ENCODE data around the gene SAMD11. TPM values are rescaled to one million over a fixed set of nuclear protein-coding genes. Genes with fewer than 3 reads are reported as not detected.
A peak's percentile ranks its signal among the peaks of the same experiment; 100 is the strongest.

The SAMD11 gene
- total and polyA plus RNA-seq, 2 of the 13 experiments (the other 11 are each of a cell fraction or from before 2014, with no cell fraction given) = 0.11 TPM; not detected in 1

DNA sequence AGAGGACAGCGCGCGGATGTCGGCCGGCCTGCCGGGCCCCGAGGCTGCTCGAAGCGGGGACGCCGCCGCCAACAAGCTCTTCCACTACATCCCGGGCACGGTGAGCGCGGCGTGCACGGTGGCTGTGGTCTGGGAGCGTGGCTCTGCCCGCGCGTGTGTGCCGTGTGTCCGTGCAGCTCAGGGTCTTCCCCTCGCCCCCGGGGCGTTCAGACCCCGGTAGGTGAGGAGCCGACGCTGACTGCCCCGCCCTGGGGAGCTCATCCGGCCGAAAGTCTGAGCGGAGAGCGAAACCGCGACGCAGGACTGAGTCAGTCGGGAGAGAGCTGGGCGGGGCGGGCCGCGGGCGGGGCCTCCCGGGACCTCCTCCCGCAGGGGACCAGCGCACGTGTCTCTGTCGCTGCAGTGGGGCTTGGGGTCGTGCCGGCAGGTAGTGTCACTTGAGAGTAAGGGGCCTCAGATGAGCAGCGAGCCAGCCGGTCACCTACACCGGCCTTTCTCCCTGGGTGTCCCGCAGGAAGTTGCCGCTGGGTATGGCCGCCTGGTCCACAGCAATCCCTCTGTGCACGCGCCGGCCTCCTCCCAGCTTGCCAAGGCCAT lies 43.1 kb downstream of the SAMD11 start (continued):
- TF ChIP-seq SOX13 (IDR thresholded peaks at IDR 0.05) = no peak
- TF ChIP-seq SOX13 (CRISPR knock-in tag; conservative IDR thresholded peaks at IDR 0.05 in 1 of 2, IDR thresholded peaks at IDR 0.05 in 1 of 2) = peak in 1 of 2 experiments; percentile 16; a peak in 1 of 4 replicates
- no peak for TF ChIP-seq ZSCAN22 (CRISPR knock-in tag; IDR thresholded peaks at IDR 0.05)
- TF ChIP-seq, protein P1, sequence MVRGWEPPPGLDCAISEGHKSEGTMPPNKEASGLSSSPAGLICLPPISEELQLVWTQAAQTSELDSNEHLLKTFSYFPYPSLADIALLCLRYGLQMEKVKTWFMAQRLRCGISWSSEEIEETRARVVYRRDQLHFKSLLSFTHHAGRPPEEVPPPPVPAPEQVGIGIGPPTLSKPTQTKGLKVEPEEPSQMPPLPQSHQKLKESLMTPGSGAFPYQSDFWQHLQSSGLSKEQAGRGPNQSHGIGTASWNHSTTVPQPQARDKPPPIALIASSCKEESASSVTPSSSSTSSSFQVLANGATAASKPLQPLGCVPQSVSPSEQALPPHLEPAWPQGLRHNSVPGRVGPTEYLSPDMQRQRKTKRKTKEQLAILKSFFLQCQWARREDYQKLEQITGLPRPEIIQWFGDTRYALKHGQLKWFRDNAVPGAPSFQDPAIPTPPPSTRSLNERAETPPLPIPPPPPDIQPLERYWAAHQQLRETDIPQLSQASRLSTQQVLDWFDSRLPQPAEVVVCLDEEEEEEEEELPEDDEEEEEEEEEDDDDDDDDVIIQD (CRISPR knock-in tag; IDR thresholded peaks at IDR 0.05; ENCODE audit: low read depth) = no peak
- TF ChIP-seq ZBTB7B (CRISPR knock-in tag; IDR thresholded peaks at IDR 0.05) = peak; percentile 36; the same call in 1 of the 2 replicates
- TF ChIP-seq FOXA3 (CRISPR knock-in tag; IDR thresholded peaks at IDR 0.05) = no peak
- TF ChIP-seq ZNF251 (CRISPR knock-in tag; IDR thresholded peaks at IDR 0.05) = no peak
- no peak for TF ChIP-seq MED1 (CRISPR knock-in tag; IDR thresholded peaks at IDR 0.05)
- TF ChIP-seq NONO (IDR thresholded peaks at IDR 0.05) = no peak
- TF ChIP-seq NONO (CRISPR knock-in tag; conservative IDR thresholded peaks at IDR 0.05) = no peak; the same call in 1 of the 2 replicates
- TF ChIP-seq, protein P2, sequence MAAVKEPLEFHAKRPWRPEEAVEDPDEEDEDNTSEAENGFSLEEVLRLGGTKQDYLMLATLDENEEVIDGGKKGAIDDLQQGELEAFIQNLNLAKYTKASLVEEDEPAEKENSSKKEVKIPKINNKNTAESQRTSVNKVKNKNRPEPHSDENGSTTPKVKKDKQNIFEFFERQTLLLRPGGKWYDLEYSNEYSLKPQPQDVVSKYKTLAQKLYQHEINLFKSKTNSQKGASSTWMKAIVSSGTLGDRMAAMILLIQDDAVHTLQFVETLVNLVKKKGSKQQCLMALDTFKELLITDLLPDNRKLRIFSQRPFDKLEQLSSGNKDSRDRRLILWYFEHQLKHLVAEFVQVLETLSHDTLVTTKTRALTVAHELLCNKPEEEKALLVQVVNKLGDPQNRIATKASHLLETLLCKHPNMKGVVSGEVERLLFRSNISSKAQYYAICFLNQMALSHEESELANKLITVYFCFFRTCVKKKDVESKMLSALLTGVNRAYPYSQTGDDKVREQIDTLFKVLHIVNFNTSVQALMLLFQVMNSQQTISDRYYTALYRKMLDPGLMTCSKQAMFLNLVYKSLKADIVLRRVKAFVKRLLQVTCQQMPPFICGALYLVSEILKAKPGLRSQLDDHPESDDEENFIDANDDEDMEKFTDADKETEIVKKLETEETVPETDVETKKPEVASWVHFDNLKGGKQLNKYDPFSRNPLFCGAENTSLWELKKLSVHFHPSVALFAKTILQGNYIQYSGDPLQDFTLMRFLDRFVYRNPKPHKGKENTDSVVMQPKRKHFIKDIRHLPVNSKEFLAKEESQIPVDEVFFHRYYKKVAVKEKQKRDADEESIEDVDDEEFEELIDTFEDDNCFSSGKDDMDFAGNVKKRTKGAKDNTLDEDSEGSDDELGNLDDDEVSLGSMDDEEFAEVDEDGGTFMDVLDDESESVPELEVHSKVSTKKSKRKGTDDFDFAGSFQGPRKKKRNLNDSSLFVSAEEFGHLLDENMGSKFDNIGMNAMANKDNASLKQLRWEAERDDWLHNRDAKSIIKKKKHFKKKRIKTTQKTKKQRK (IDR thresholded peaks at IDR 0.05; ENCODE audit: low read length) = no peak
- TF ChIP-seq KDM4B (CRISPR knock-in tag; IDR thresholded peaks at IDR 0.05) = no peak
- TF ChIP-seq, protein P3, sequence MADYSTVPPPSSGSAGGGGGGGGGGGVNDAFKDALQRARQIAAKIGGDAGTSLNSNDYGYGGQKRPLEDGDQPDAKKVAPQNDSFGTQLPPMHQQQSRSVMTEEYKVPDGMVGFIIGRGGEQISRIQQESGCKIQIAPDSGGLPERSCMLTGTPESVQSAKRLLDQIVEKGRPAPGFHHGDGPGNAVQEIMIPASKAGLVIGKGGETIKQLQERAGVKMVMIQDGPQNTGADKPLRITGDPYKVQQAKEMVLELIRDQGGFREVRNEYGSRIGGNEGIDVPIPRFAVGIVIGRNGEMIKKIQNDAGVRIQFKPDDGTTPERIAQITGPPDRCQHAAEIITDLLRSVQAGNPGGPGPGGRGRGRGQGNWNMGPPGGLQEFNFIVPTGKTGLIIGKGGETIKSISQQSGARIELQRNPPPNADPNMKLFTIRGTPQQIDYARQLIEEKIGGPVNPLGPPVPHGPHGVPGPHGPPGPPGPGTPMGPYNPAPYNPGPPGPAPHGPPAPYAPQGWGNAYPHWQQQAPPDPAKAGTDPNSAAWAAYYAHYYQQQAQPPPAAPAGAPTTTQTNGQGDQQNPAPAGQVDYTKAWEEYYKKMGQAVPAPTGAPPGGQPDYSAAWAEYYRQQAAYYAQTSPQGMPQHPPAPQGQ (CRISPR knock-in tag; IDR thresholded peaks at IDR 0.05; ENCODE audit: borderline replicate concordance) = no peak
- TF ChIP-seq ATRX (CRISPR knock-in tag; IDR thresholded peaks at IDR 0.05; ENCODE audit: borderline replicate concordance) = no peak
- TF ChIP-seq, protein P4, sequence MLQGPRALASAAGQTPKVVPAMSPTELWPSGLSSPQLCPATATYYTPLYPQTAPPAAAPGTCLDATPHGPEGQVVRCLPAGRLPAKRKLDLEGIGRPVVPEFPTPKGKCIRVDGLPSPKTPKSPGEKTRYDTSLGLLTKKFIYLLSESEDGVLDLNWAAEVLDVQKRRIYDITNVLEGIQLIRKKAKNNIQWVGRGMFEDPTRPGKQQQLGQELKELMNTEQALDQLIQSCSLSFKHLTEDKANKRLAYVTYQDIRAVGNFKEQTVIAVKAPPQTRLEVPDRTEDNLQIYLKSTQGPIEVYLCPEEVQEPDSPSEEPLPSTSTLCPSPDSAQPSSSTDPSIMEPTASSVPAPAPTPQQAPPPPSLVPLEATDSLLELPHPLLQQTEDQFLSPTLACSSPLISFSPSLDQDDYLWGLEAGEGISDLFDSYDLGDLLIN (CRISPR knock-in tag; IDR thresholded peaks at IDR 0.05; ENCODE audit: borderline replicate concordance) = no peak
- TF ChIP-seq, protein P5, sequence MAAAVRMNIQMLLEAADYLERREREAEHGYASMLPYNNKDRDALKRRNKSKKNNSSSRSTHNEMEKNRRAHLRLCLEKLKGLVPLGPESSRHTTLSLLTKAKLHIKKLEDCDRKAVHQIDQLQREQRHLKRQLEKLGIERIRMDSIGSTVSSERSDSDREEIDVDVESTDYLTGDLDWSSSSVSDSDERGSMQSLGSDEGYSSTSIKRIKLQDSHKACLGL (CRISPR knock-in tag; IDR thresholded peaks at IDR 0.05) = peak; percentile 58
- TF ChIP-seq ZBTB7A (CRISPR knock-in tag; IDR thresholded peaks at IDR 0.05) = 0 out of 2 replicates have a peak, but pooled peaks have one; percentile 18
- TF ChIP-seq HDAC2 (CRISPR knock-in tag; IDR thresholded peaks at IDR 0.05) = no peak
- no peak for TF ChIP-seq TOE1 (CRISPR knock-in tag; IDR thresholded peaks at IDR 0.05)
- TF ChIP-seq, protein P6, sequence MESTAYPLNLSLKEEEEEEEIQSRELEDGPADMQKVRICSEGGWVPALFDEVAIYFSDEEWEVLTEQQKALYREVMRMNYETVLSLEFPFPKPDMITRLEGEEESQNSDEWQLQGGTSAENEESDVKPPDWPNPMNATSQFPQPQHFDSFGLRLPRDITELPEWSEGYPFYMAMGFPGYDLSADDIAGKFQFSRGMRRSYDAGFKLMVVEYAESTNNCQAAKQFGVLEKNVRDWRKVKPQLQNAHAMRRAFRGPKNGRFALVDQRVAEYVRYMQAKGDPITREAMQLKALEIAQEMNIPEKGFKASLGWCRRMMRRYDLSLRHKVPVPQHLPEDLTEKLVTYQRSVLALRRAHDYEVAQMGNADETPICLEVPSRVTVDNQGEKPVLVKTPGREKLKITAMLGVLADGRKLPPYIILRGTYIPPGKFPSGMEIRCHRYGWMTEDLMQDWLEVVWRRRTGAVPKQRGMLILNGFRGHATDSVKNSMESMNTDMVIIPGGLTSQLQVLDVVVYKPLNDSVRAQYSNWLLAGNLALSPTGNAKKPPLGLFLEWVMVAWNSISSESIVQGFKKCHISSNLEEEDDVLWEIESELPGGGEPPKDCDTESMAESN (CRISPR knock-in tag; conservative IDR thresholded peaks at IDR 0.05) = no peak

All from HepG2 (cell line).